Peyer's patch (tissue), 4 donors: ENCODE data around the gene NKD1. TPM values are rescaled to one million over a fixed set of nuclear protein-coding genes. Genes with fewer than 3 reads are reported as not detected.

Experiments
- DNase-seq, 3 donors: peaks; one replicate each; pipeline ENCODE4 v3.0.0-alpha.2; 2017 to 2019
- H3K27ac ChIP-seq, 4 donors: fragments of 200-600 bp; sonication (generic); one replicate each; pipeline ENCODE4 v1.5.1; 2016 to 2019
- H3K27me3 ChIP-seq, 2 donors: fragments of 200-600 bp; sonication (generic); one replicate each; pipeline ENCODE4 v1.5.1; 2019
- H3K36me3 ChIP-seq, 3 donors: fragments of 200-600 bp; sonication (generic); one replicate each; pipeline ENCODE4 v1.5.1; 2016 to 2019
- H3K4me1 ChIP-seq, 4 donors: fragments of 200-600 bp; sonication (generic); one replicate each; pipeline ENCODE4 v1.5.1; 2016 to 2019
- H3K4me3 ChIP-seq, 4 donors: fragments of 200-600 bp; sonication (generic); 1 replicate in 3 of 4; 2 replicates in 1 of 4; pipeline ENCODE4 v1.5.1; 2016 to 2019; ENCODE audit warnings: mild to moderate bottlenecking in 1 of 4
- H3K9me3 ChIP-seq, 4 donors: fragments of 200-600 bp; sonication (generic); one replicate each; pipeline ENCODE4 v1.5.1; 2016 to 2019; ENCODE audit warnings: mild to moderate bottlenecking in 1 of 4
- CTCF ChIP-seq, 6 experiments: fragments of 450-650 bp in 4 of 6; fragments of 200-600 bp in 2 of 6; sonication (generic) in 1 of 6; IDR thresholded peaks; one replicate each; pipeline ENCODE4 v1.5.1; 2017 to 2019; ENCODE audit warnings: antibody characterized with exemption in 6 of 6, mild to moderate bottlenecking in 3 of 6, moderate library complexity in 1 of 6
- POLR2A ChIP-seq, 2 donors: fragments of 450-650 bp; IDR thresholded peaks; one replicate each; pipeline ENCODE4 v1.5.1; 2017; ENCODE audit warnings: antibody characterized with exemption in 2 of 2, mild to moderate bottlenecking in 2 of 2, moderate library complexity in 2 of 2
- total RNA-seq, 4 donors: library from RNA; depleted of rRNA; stranded (reverse); fragments of >200 nt; gene quantifications; one replicate each; pipeline ENCODE4 v1.1.0, GENCODE V29; 2016

NKD1 gene
- total RNA-seq, 4 donors from 2014 or later, result 1.7 to 4.0 (median 3.4) TPM

GRCh38 chr16:50528820-50529219 lies 19.4 kb upstream of the NKD1 start:
- TF ChIP-seq CTCF (IDR thresholded peaks at IDR 0.05) (no peak), POLR2A (IDR thresholded peaks at IDR 0.05) (no peak)
- no peaks in the 10 kb centered on the region for H3K9me3 ChIP-seq
- no peaks in the 10 kb centered on the region for H3K36me3 ChIP-seq
- H3K27me3 ChIP-seq, result no peaks in the 10 kb centered on the region
- H3K4me1 ChIP-seq, result no peaks in the 10 kb centered on the region
- no peak overlapping the region for H3K4me3 ChIP-seq
- no peak for DNase-seq
- H3K27ac ChIP-seq, result no peak overlapping the region

- Histone ChIP-seq H3K27ac (no peak overlapping the region), H3K9me3 (no peaks in the 10 kb centered on the region), H3K27me3 (no peaks in the 10 kb centered on the region), H3K36me3 (no peaks in the 10 kb centered on the region), H3K4me1 (no peaks in the 10 kb centered on the region), H3K4me3 (no peak overlapping the region)
- DNase-seq, result no peak
- TF ChIP-seq CTCF (IDR thresholded peaks at IDR 0.05) (no peak), POLR2A (IDR thresholded peaks at IDR 0.05) (no peak)
Observed at GRCh38 chr16:50529334-50529733, 18.9 kb upstream of the NKD1 start.

- Histone ChIP-seq H3K9me3 (peaks cover 0 to 4% (median 0%) of the 10 kb centered on the region in 4 donors), H3K36me3 (no peaks in the 10 kb centered on the region), H3K27ac (no peak overlapping the region), H3K4me3 (no peak overlapping the region), H3K4me1 (no peaks in the 10 kb centered on the region), H3K27me3 (no peaks in the 10 kb centered on the region)
- DNase-seq, result no peak
- TF ChIP-seq POLR2A (IDR thresholded peaks at IDR 0.05) (no peak), CTCF (IDR thresholded peaks at IDR 0.05) (no peak)
Observed at GRCh38 chr16:50530277-50531236, 17.6 kb upstream of the NKD1 start.

- Histone ChIP-seq H3K27me3 (no peaks in the 10 kb centered on the region), H3K4me3 (no peak overlapping the region), H3K9me3 (peaks cover 0 to 5% (median 0%) of the 10 kb centered on the region in 4 donors), H3K27ac (no peak overlapping the region), H3K4me1 (no peaks in the 10 kb centered on the region), H3K36me3 (no peaks in the 10 kb centered on the region)
- no peak for DNase-seq
- TF ChIP-seq POLR2A (IDR thresholded peaks at IDR 0.05), result no peak
- TF ChIP-seq CTCF (IDR thresholded peaks at IDR 0.05), result no peak
Observed at GRCh38 chr16:50531359-50531758, 16.8 kb upstream of the NKD1 start.

GRCh38 chr16:50531901-50532300 lies 16.3 kb upstream of the NKD1 start:
- TF ChIP-seq POLR2A (IDR thresholded peaks at IDR 0.05), result no peak
- TF ChIP-seq CTCF (IDR thresholded peaks at IDR 0.05), result no peak
- no peak for DNase-seq

More at GRCh38 chr16:50531901-50532300, 16.3 kb upstream of the NKD1 start:
- Histone ChIP-seq H3K4me3 (no peak overlapping the region), H3K27ac (no peak overlapping the region), H3K36me3 (no peaks in the 10 kb centered on the region), H3K9me3 (peaks cover 0 to 5% (median 0%) of the 10 kb centered on the region in 4 donors), H3K4me1 (no peaks in the 10 kb centered on the region), H3K27me3 (no peaks in the 10 kb centered on the region)
